ENCODE measurements around the gene CLDN8. TPM values are rescaled to one million over a fixed set of nuclear protein-coding genes. Genes with fewer than 3 reads are reported as not detected.

The CLDN8 gene
- total RNA-seq, 1 experiment from 2014 or later, result not detected

GRCh38 chr21:30234050-30234449 is 18.2 kb upstream of the CLDN8 start:
- Histone ChIP-seq H3K4me1 (no peaks in the 10 kb centered on the region), H3K27me3 (replicated peaks; ENCODE audit: control insufficient read depth, insufficient read depth, low read length) (no peaks in the 10 kb centered on the region), H3K4me3 (ENCODE audit: low read depth, low read length) (no peak overlapping the region), H3K9me3 (no peaks in the 10 kb centered on the region), H3K36me3 (ENCODE audit: control insufficient read depth, insufficient read depth, low read length) (no peaks in the 10 kb centered on the region)
- BruUV-seq (replicated peaks), result no TSS peak
- ChIA-PET CTCF (no interaction called here), POLR2A (no interaction called here)
- Mint-ChIP-seq H3K36me3 (ENCODE audit: insufficient read depth, unreplicated experiment) (no peaks in the 10 kb centered on the region), H3K4me3 (ENCODE audit: unreplicated experiment) (no peak overlapping the region), H3K27me3 (ENCODE audit: insufficient read depth, unreplicated experiment) (no peaks in the 10 kb centered on the region), H3K27ac (ENCODE audit: unreplicated experiment) (no peak overlapping the region), H3K4me1 (ENCODE audit: low read depth, unreplicated experiment) (no peaks in the 10 kb centered on the region), H3K9me3 (ENCODE audit: unreplicated experiment) (no peaks in the 10 kb centered on the region)
- TF ChIP-seq CTCF (IDR thresholded peaks at IDR 0.05; ENCODE audit: insufficient read depth in 1 of 2, low read depth in 1 of 2, low read length in 1 of 2, severe bottlenecking in 1 of 2, unreplicated experiment in 1 of 2), result no peak
- no peak for DNase-seq
- intact Hi-C loops (cut with micrococcal nuclease; ENCODE audit: unreplicated experiment), result no loop called here

- ChIA-PET CTCF (no interaction called here), POLR2A (no interaction called here)
- H3K27ac Mint-ChIP-seq (ENCODE audit: unreplicated experiment), result no peak overlapping the region
- H3K27me3 Mint-ChIP-seq (ENCODE audit: insufficient read depth, unreplicated experiment), result no peaks in the 10 kb centered on the region
- no peaks in the 10 kb centered on the region for H3K36me3 Mint-ChIP-seq (ENCODE audit: insufficient read depth, unreplicated experiment)
- H3K4me3 Mint-ChIP-seq (ENCODE audit: unreplicated experiment), result no peak overlapping the region
- H3K4me3 ChIP-seq (ENCODE audit: low read depth, low read length), result no peak overlapping the region
- DNase-seq, result no peak
- intact Hi-C loops (cut with micrococcal nuclease; ENCODE audit: unreplicated experiment), result no loop called here
- H3K9me3 Mint-ChIP-seq (ENCODE audit: unreplicated experiment), result no peaks in the 10 kb centered on the region
- H3K4me1 Mint-ChIP-seq (ENCODE audit: low read depth, unreplicated experiment), result no peaks in the 10 kb centered on the region
- H3K36me3 ChIP-seq (ENCODE audit: control insufficient read depth, insufficient read depth, low read length), result no peaks in the 10 kb centered on the region
- no TSS peak for BruUV-seq (replicated peaks)
- H3K4me1 ChIP-seq, result no peaks in the 10 kb centered on the region
- H3K27me3 ChIP-seq (replicated peaks; ENCODE audit: control insufficient read depth, insufficient read depth, low read length), result no peaks in the 10 kb centered on the region
- H3K9me3 ChIP-seq, result no peaks in the 10 kb centered on the region
- TF ChIP-seq CTCF (IDR thresholded peaks at IDR 0.05; ENCODE audit: insufficient read depth in 1 of 2, low read depth in 1 of 2, low read length in 1 of 2, severe bottlenecking in 1 of 2, unreplicated experiment in 1 of 2), result no peak
Measured at GRCh38 chr21:30233228-30234020, 17.5 kb upstream of the CLDN8 start.

GRCh38 chr21:30232011-30232410 is 16.1 kb upstream of the CLDN8 start:
- Mint-ChIP-seq H3K4me1 (ENCODE audit: low read depth, unreplicated experiment) (no peaks in the 10 kb centered on the region), H3K4me3 (ENCODE audit: unreplicated experiment) (no peak overlapping the region), H3K27ac (ENCODE audit: unreplicated experiment) (no peak overlapping the region), H3K9me3 (ENCODE audit: unreplicated experiment) (no peaks in the 10 kb centered on the region), H3K27me3 (ENCODE audit: insufficient read depth, unreplicated experiment) (no peaks in the 10 kb centered on the region), H3K36me3 (ENCODE audit: insufficient read depth, unreplicated experiment) (no peaks in the 10 kb centered on the region)
- TF ChIP-seq CTCF (IDR thresholded peaks at IDR 0.05; ENCODE audit: insufficient read depth in 1 of 2, low read depth in 1 of 2, low read length in 1 of 2, severe bottlenecking in 1 of 2, unreplicated experiment in 1 of 2), result no peak
- Histone ChIP-seq H3K9me3 (no peaks in the 10 kb centered on the region), H3K4me1 (peaks cover 7% of the 10 kb centered on the region; the same call in 1 of the 2 replicates), H3K36me3 (ENCODE audit: control insufficient read depth, insufficient read depth, low read length) (no peaks in the 10 kb centered on the region), H3K27me3 (replicated peaks; ENCODE audit: control insufficient read depth, insufficient read depth, low read length) (no peaks in the 10 kb centered on the region), H3K4me3 (ENCODE audit: low read depth, low read length) (no peak overlapping the region)
- no TSS peak for BruUV-seq (replicated peaks)
- POLR2A ChIA-PET, result no interaction called here
- intact Hi-C loops (cut with micrococcal nuclease; ENCODE audit: unreplicated experiment), result no loop called here
- no peak for DNase-seq
- CTCF ChIA-PET, result no interaction called here
